Ishikawa (cell line): ENCODE results near the gene SHC4.

Source experiments
- CEBPB ChIP-seq: IDR thresholded peaks from 2 replicates; pipeline ENCODE4 v1.6.1; 2012
- CREB1 ChIP-seq: IDR thresholded peaks from 2 replicates; pipeline ENCODE4 v1.6.1; 2012; ENCODE audit warnings: low read depth
- EGR1 ChIP-seq: IDR thresholded peaks from 2 replicates; pipeline ENCODE4 v1.6.1; 2012
- EP300 ChIP-seq: IDR thresholded peaks from 2 replicates; pipeline ENCODE4 v1.6.1; 2012; ENCODE audit warnings: borderline replicate concordance
- FOXM1 ChIP-seq: IDR thresholded peaks from 2 replicates; pipeline ENCODE4 v1.6.1; 2012; ENCODE audit warnings: low read depth, borderline replicate concordance
- MAX ChIP-seq: IDR thresholded peaks from 2 replicates; pipeline ENCODE4 v1.6.1; 2012
- NFIC ChIP-seq: IDR thresholded peaks from 2 replicates; pipeline ENCODE4 v1.6.1; 2012
- RAD21 ChIP-seq: IDR thresholded peaks from 2 replicates; pipeline ENCODE4 v1.6.1; 2012; ENCODE audit warnings: low read depth
- TAF1 ChIP-seq: IDR thresholded peaks from 2 replicates; pipeline ENCODE4 v1.6.1; 2012; ENCODE audit warnings: low read depth, mild to moderate bottlenecking
- TCF12 ChIP-seq: IDR thresholded peaks from 2 replicates; pipeline ENCODE4 v1.6.1; 2012; ENCODE audit warnings: low read depth
- TEAD4 ChIP-seq: IDR thresholded peaks from 2 replicates; pipeline ENCODE4 v1.6.1; 2012
- USF1 ChIP-seq: IDR thresholded peaks from 2 replicates; pipeline ENCODE4 v1.6.1; 2012
- YY1 ChIP-seq: IDR thresholded peaks from 2 replicates; pipeline ENCODE4 v1.6.1; 2012; ENCODE audit warnings: low read depth
- ZBTB7A ChIP-seq: IDR thresholded peaks from 2 replicates; pipeline ENCODE4 v1.6.1; 2012; ENCODE audit warnings: low read depth
- TF ChIP-seq, protein P1 (sequence below): IDR thresholded peaks from 2 replicates; pipeline ENCODE4 v1.6.1; 2012; ENCODE audit warnings: low read depth, mild to moderate bottlenecking

SHC4 gene

DNA sequence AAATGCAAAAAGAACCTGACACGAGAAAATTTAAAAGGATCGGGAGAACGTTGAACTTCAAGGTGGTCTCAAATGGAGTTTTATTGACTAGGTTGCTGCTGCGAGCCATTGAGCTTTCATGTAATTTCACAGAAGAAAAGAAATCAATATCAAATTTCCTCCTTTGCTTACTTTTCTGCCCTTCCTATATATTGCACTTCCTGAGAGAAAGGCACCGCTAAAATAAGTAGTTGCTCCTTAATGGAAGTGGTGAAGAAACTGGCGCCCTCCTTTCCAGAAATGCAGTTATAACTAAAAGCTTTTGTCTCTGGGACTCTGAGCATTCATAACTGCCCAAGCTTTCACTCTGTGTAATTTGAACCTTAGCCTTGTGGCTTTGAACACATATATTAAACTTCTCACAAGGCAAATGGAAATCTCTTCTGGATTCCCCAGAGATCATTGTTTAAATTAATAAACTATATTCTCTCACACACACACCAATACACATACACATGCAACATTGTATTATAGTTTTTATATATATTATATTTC, 72.4 kb downstream of the SHC4 start:
- no peak for TF ChIP-seq FOXM1
- TF ChIP-seq CREB1: no peak
- TF ChIP-seq EP300: no peak
- no peak for TF ChIP-seq RAD21
- TF ChIP-seq YY1: no peak
- no peak for TF ChIP-seq USF1
- no peak for TF ChIP-seq TCF12
- no peak for TF ChIP-seq EGR1
- TF ChIP-seq NFIC: no peak
- TF ChIP-seq, protein P1, sequence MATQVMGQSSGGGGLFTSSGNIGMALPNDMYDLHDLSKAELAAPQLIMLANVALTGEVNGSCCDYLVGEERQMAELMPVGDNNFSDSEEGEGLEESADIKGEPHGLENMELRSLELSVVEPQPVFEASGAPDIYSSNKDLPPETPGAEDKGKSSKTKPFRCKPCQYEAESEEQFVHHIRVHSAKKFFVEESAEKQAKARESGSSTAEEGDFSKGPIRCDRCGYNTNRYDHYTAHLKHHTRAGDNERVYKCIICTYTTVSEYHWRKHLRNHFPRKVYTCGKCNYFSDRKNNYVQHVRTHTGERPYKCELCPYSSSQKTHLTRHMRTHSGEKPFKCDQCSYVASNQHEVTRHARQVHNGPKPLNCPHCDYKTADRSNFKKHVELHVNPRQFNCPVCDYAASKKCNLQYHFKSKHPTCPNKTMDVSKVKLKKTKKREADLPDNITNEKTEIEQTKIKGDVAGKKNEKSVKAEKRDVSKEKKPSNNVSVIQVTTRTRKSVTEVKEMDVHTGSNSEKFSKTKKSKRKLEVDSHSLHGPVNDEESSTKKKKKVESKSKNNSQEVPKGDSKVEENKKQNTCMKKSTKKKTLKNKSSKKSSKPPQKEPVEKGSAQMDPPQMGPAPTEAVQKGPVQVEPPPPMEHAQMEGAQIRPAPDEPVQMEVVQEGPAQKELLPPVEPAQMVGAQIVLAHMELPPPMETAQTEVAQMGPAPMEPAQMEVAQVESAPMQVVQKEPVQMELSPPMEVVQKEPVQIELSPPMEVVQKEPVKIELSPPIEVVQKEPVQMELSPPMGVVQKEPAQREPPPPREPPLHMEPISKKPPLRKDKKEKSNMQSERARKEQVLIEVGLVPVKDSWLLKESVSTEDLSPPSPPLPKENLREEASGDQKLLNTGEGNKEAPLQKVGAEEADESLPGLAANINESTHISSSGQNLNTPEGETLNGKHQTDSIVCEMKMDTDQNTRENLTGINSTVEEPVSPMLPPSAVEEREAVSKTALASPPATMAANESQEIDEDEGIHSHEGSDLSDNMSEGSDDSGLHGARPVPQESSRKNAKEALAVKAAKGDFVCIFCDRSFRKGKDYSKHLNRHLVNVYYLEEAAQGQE: no peak
- TF ChIP-seq CEBPB: no peak
- TF ChIP-seq ZBTB7A: no peak
- TF ChIP-seq TEAD4: no peak
- TF ChIP-seq TAF1: no peak
- TF ChIP-seq MAX: no peak

DNA sequence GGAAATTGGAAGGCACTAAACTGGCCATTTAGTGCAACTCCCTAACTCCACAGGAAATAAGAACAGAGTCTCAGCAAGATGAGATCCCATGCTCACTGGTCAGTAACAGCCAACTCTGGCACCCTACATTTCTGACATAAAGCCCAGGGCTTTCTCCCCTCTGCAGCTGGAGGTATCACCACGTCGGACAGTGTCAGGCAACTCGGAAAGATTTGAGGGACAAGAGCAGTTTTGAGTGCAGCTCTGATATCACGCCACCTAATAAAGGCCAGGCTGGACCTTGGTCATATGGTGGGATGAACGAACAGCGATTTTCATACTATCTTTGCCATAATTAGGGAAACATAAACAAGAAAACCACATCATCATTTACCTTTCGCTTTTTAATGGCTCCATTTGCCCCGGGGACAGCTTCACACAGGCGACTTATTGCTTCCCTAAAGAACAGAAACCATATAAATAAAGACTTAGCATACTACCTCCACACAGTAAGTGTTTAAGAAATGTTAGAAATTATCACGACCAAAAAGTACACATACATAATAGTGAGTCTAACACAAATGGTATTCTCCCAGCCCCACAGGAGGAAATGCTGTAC, 73.2 kb downstream of the SHC4 start:
- TF ChIP-seq RAD21 (no peak), CEBPB (no peak), ZBTB7A (no peak), FOXM1 (no peak), CREB1 (no peak), USF1 (no peak), YY1 (no peak)
- TF ChIP-seq, protein P1: no peak

- TF ChIP-seq NFIC (no peak), MAX (no peak), USF1 (no peak), TEAD4 (no peak), TCF12 (no peak), CEBPB (no peak), EP300 (no peak), YY1 (no peak), TAF1 (no peak), FOXM1 (no peak), EGR1 (no peak), CREB1 (no peak), RAD21 (no peak), ZBTB7A (no peak)
- TF ChIP-seq, protein P1: no peak
Measured at GRCh38 chr15:48889925-48890324, 73.8 kb downstream of the SHC4 start.

DNA sequence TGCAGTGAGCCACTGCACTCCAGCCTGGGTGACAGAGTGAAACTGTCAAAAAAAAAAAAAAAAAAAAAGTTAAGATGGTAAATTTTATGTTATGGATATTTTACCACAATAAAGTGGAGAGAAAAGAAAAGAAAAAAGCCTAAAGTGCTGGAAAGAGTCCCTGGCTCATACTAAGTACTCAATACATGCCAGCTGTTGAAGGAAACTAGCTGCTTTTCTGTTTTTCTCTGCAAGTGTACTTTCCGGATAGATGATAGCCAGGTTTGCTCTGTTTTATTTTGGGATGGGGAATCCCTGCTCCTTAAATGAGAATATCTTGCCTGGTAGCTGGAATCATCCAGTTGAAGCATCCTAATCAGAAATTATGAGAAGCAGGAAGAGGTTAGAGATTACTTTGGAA, 74.9 kb downstream of the SHC4 start:
- no peak for TF ChIP-seq ZBTB7A
